Measurements from ENCODE around the gene CLK2. TPM values are rescaled to one million over a fixed set of nuclear protein-coding genes. Genes with fewer than 3 reads are reported as not detected.

CLK2 gene
- total and polyA plus RNA-seq, 2 of the 8 experiments (the other 6 are each of a cell fraction or from before 2014, with no cell fraction given) = 62.2 to 76.0 TPM

DNA sequence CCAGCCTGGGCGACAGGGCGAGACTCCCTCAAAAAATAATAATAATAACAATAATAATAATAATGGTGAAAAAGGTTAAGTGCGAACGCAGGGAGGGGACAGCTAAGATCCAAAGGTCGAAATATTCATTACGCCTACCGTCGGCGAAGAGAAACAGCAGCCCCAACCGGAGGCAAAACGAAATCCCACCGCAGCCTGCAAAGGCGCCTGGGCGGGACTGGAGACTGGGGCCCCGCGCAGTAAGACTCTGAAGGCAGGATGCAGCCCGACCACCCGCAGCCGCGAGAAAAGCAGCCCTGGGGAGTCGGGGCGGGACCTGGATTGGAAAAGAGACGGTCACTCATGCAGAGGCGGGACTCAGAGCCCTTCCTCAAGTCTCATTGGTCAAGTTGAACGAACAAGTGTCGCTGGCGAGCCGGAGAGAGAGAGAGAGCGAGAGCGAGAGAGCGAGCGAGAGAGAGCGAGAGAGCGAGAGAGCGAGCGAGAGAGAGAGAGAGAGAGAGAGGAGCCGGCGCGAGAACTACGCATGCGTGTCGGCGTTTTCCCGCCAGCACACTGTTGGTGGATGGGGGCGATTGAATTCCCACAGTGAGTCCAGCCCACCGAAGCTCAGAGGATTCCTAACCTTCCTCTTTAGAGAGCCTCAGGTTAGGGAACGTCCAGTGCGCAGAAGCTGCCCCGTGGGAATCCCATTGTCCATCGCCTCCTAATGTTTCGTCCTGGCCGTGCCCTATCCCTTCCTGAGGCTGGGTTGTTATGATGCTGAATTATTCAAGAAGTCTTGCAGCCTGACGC lies 28.7 kb downstream of the CLK2 start:
- no peak overlapping the region for H2AK5ac ChIP-seq (ENCODE audit: low read depth, low read length)
- H4K91ac ChIP-seq (replicated peaks; ENCODE audit: insufficient read length, low read length) = peak overlapping the region; percentile 88
- H2AFZ ChIP-seq (ENCODE audit: low read length) = no peak overlapping the region
- H3K4me3 ChIP-seq (ENCODE audit: extremely low read depth in 1 of 4, insufficient read depth in 2 of 4, low read depth in 3 of 4, low read length in 4 of 4) = peak overlapping the region; percentile 50 to 58 (median 56)
- peaks cover 5% of the 10 kb centered on the region; the same call in 1 of the 2 replicates for H3K23me2 ChIP-seq (ENCODE audit: low read depth, low read length)
- H3K4me2 ChIP-seq (ENCODE audit: insufficient read depth in 1 of 2, low read depth in 2 of 2, low read length in 2 of 2) = peak overlapping the region; percentile 59 to 73
- H3K27ac ChIP-seq (ENCODE audit: low read depth, low read length) = peak overlapping the region; percentile 79
- no peaks in the 10 kb centered on the region for H3K79me2 ChIP-seq (ENCODE audit: control insufficient read depth in 1 of 2, insufficient read depth in 2 of 2, low read length in 2 of 2)
- no peak overlapping the region for H3K56ac ChIP-seq (replicated peaks; ENCODE audit: insufficient read length, low read depth, low read length)
- H4K8ac ChIP-seq (ENCODE audit: extremely low read depth, insufficient read depth, low read length) = peak overlapping the region; percentile 79; the same call in 1 of the 2 replicates
- no peak overlapping the region for H3K14ac ChIP-seq (ENCODE audit: insufficient read length)
- peak overlapping the region; percentile 73 to 80 (median 76) for H3K9ac ChIP-seq (replicated peaks in 1 of 4; ENCODE audit: extremely low read depth in 1 of 4, low read depth in 3 of 4, low read length in 3 of 4)
- H2BK20ac ChIP-seq (ENCODE audit: low read length) = peak overlapping the region; percentile 61; the same call in 1 of the 2 replicates
- H3K4me1 ChIP-seq (replicated peaks in 1 of 4; ENCODE audit: control insufficient read depth in 3 of 4, insufficient read depth in 4 of 4, low read length in 3 of 4) = peaks cover 0 to 4% (median 1%) of the 10 kb centered on the region in 4 experiments; a peak in 2 of 7 replicates
- POLR2A ChIA-PET (ENCODE audit: partially characterized antibody) = interaction anchor here (0.8 to 4.1 kb wide), 18 partner anchors 12 to 585 kb away, joined by 3 to 20 read pairs (median 4); partner anchors contain the start of genes CLK2, KRTCAP2, MTX1 and SCAMP3
- H3K4ac ChIP-seq (replicated peaks; ENCODE audit: insufficient read length, low read depth, low read length) = no peak overlapping the region
- DNase-seq (ENCODE audit: low read depth in 1 of 2, low spot score in 2 of 2) = peak; percentile 96 to 97
- peak overlapping the region; percentile 100 for H3K18ac ChIP-seq (ENCODE audit: extremely low read depth, low read length)
- peaks cover 0 to 2% of the 10 kb centered on the region in 2 experiments for H4K20me1 ChIP-seq (replicated peaks in 1 of 2; ENCODE audit: control insufficient read depth in 1 of 2, insufficient read depth in 2 of 2, low read length in 2 of 2)
- CTCF ChIA-PET (ENCODE audit: partially characterized antibody) = interaction anchor here (0.9 to 15.2 kb wide), 6 partner anchors 26 to 78 kb away, joined by 3 to 227 read pairs (median 4); partner anchors contain the start of genes MTX1, RUSC1 and THBS3
- peak overlapping the region; percentile 88 for H2BK5ac ChIP-seq (ENCODE audit: low read depth, low read length)
- H3K79me1 ChIP-seq (ENCODE audit: low read depth, low read length) = no peaks in the 10 kb centered on the region
- H3K36me3 ChIP-seq (ENCODE audit: control insufficient read depth in 2 of 4, insufficient read depth in 4 of 4, low read length in 3 of 4) = peaks cover 0 to 9% (median 2%) of the 10 kb centered on the region in 4 experiments; a peak in 2 of 8 replicates
- H2BK15ac ChIP-seq (ENCODE audit: low read length) = 0 out of 2 replicates have a peak overlapping the region, but pooled peaks have one; percentile 9
- H2BK12ac ChIP-seq (ENCODE audit: low read depth, low read length) = no peak overlapping the region; the same call in 1 of the 2 replicates
- no peak for FAIRE-seq
- peak overlapping the region; percentile 38 for H4K5ac ChIP-seq (ENCODE audit: insufficient read length, low read depth, low read length)
- H3K27me3 ChIP-seq (replicated peaks in 1 of 4; ENCODE audit: control insufficient read depth in 3 of 4, extremely low read depth in 1 of 4, insufficient read depth in 3 of 4, low read length in 3 of 4) = peaks cover 0 to 14% (median 4%) of the 10 kb centered on the region in 4 experiments; a peak in 2 of 7 replicates
- no peak overlapping the region for H2BK120ac ChIP-seq (replicated peaks; ENCODE audit: low read depth, low read length)
- no peak overlapping the region for H3K23ac ChIP-seq (ENCODE audit: insufficient read length)
- WGBS, 2 experiments (ENCODE audit: extremely low coverage in 1 of 2, insufficient coverage in 1 of 2, insufficient read length in 1 of 2, insufficient replicate concordance in 2 of 2, low coverage in 1 of 2, low lambda C conversion rate in 2 of 2, missing lambda C conversion rate in 1 of 2) = 1% methylated on average over 43 of the region's 53 CpGs; no CpG with 5 or more reads in 1 of the 2 experiments
- no peaks in the 10 kb centered on the region for H3K9me3 ChIP-seq (ENCODE audit: insufficient read depth in 2 of 2, low read depth in 1 of 2, low read length in 1 of 2)
- TF ChIP-seq BACH1 (IDR thresholded peaks at IDR 0.05; ENCODE audit: low read length) (peak; percentile 60), RXRA (IDR thresholded peaks at IDR 0.05; ENCODE audit: insufficient read depth, low read depth, low read length) (0 out of 2 replicates have a peak, but pooled peaks have one; percentile 31), KDM4A (IDR thresholded peaks at IDR 0.05; ENCODE audit: low read depth, low read length, severe bottlenecking) (no peak), HDAC6 (IDR thresholded peaks at IDR 0.05; ENCODE audit: low read depth, low read length) (no peak), ATF3 (IDR thresholded peaks at IDR 0.05; ENCODE audit: insufficient read depth, low read depth, low read length) (no peak), SAP30 (IDR thresholded peaks at IDR 0.05; ENCODE audit: insufficient read depth, insufficient replicate concordance, low read length) (no peak)

Measured in H1 (cell line).